PC-9 (cell line): ENCODE results near the gene NAT8L. TPM values are rescaled to one million over a fixed set of nuclear protein-coding genes. Genes with fewer than 3 reads are reported as not detected.
A peak's percentile ranks its signal among the peaks of the same experiment; 100 is the strongest.

Source experiments
- BruUV-seq: library from RNA; stranded (reverse); fragments of 400-500 nt; replicated peaks from 2 replicates; lab custom pipeline; 2021; lab: Mats Ljungman, UMichigan
- CTCF ChIA-PET: fragments of 300-600 bp; sonication (Branson Sonifier 250); formaldehyde crosslinking; loops from one replicate; lab custom pipeline; 2022; ENCODE audit warnings: antibody characterized with exemption; lab: Charles Lee
- POLR2A ChIA-PET: fragments of 300-600 bp; sonication (Branson Sonifier 250); formaldehyde crosslinking; loops from one replicate; lab custom pipeline; 2022; ENCODE audit warnings: antibody characterized with exemption; ENCODE audit not compliant: unreplicated experiment; lab: Charles Lee
- DNase-seq, 2 experiments: peaks; one replicate each; pipeline versions ENCODE4 v3.0.0 to v3.0.0-alpha.2; 2015 to 2022; ENCODE audit warnings: mixed read lengths in 1 of 2
- H2AFZ ChIP-seq: fragments of 200-600 bp; sonication (generic); 2 replicates; pipeline ENCODE4 v1.8.1; 2017; ENCODE audit warnings: antibody characterized with exemption
- H3F3A ChIP-seq: fragments of 200-600 bp; sonication (generic); 2 replicates; pipeline ENCODE4 v1.8.1; 2017; ENCODE audit warnings: antibody characterized with exemption, mild to moderate bottlenecking, low read depth; ENCODE audit not compliant: insufficient read depth
- H3K27ac ChIP-seq: fragments of 200-600 bp; sonication (generic); 2 replicates; pipeline ENCODE4 v1.6.1; 2016; ENCODE audit warnings: mixed run types
- H3K27me3 ChIP-seq: fragments of 200-600 bp; sonication (generic); 2 replicates; pipeline ENCODE4 v1.6.1; 2016; ENCODE audit warnings: low read depth, mixed run types; ENCODE audit not compliant: insufficient read depth
- H3K36me3 ChIP-seq: fragments of 200-600 bp; sonication (generic); 2 replicates; pipeline ENCODE4 v1.6.1; 2016; ENCODE audit warnings: low read depth, mixed run types
- H3K4me1 ChIP-seq: fragments of 200-600 bp; sonication (generic); replicated peaks from 2 replicates; pipeline ENCODE4 v1.6.1; 2016; ENCODE audit warnings: mixed run types; ENCODE audit not compliant: insufficient read depth
- H3K4me2 ChIP-seq: fragments of 200-600 bp; sonication (generic); 2 replicates; pipeline ENCODE4 v1.6.1; 2017; ENCODE audit warnings: mixed run types
- H3K4me3 ChIP-seq: fragments of 200-600 bp; sonication (generic); 2 replicates; pipeline ENCODE4 v1.6.1; 2016; ENCODE audit warnings: mixed run types
- H3K79me2 ChIP-seq: fragments of 200-600 bp; sonication (generic); 2 replicates; pipeline ENCODE4 v1.6.1; 2017; ENCODE audit warnings: low read depth, mixed run types
- H3K9me2 ChIP-seq: fragments of 200-600 bp; sonication (generic); 2 replicates; pipeline ENCODE4 v1.8.1; 2017; ENCODE audit warnings: mild to moderate bottlenecking; ENCODE audit not compliant: insufficient read depth
- H3K9me3 ChIP-seq: fragments of 200-600 bp; sonication (generic); 2 replicates; pipeline ENCODE4 v1.8.1; 2016; ENCODE audit warnings: low read depth; ENCODE audit not compliant: insufficient read depth
- H4K20me1 ChIP-seq: fragments of 200-600 bp; sonication (generic); 2 replicates; pipeline ENCODE4 v1.8.1; 2017; ENCODE audit not compliant: insufficient read depth
- CTCF ChIP-seq: fragments of 200-600 bp; sonication (generic); conservative IDR thresholded peaks from 2 replicates; pipeline ENCODE4 v1.6.1; 2017; ENCODE audit warnings: mixed run types, antibody characterized with exemption, mild to moderate bottlenecking, moderate library complexity
- EZH2 ChIP-seq: fragments of 200-600 bp; sonication (generic); IDR thresholded peaks from 2 replicates; pipeline ENCODE4 v1.8.0; 2017; ENCODE audit warnings: antibody characterized with exemption, low read depth
- intact Hi-C: fragments of 100-400 bp; cut with micrococcal nuclease; formaldehyde crosslinking; loops from one replicate; pipeline ENCODE4 v1.10.0; 2022; ENCODE audit not compliant: unreplicated experiment
- total RNA-seq: library from RNA; stranded (reverse); gene quantifications from 2 replicates; pipeline ENCODE4 v1.2.3, GENCODE V29; 2021

Gene NAT8L
- total RNA-seq, 1 experiment from 2014 or later, result 2.1 TPM

GRCh38 chr4:2042204-2042946 lies 16.8 kb upstream of the NAT8L start:
- no TSS peak for BruUV-seq
- DNase-seq, result no peak
- H3K4me3 ChIP-seq, result peak overlapping the region; percentile 90
- ChIA-PET CTCF (no interaction called here), POLR2A (no interaction called here)
- H3K27me3 ChIP-seq, result no peaks in the 10 kb centered on the region
- peak overlapping the region; percentile 92 for H3K4me2 ChIP-seq
- peaks cover 3% of the 10 kb centered on the region; the same call in 1 of the 2 replicates for H4K20me1 ChIP-seq
- intact Hi-C loops, result loop anchor here (10.0 kb wide), 1 partner anchor 52 kb away; no protein-coding TSS in a partner anchor
- no peak for TF ChIP-seq CTCF
- no peak for TF ChIP-seq EZH2
- no peaks in the 10 kb centered on the region for H3K9me3 ChIP-seq
- peak overlapping the region; percentile 90; the same call in 1 of the 2 replicates for H2AFZ ChIP-seq
- no peaks in the 10 kb centered on the region for H3K79me2 ChIP-seq
- H3K36me3 ChIP-seq, result no peaks in the 10 kb centered on the region
- no peaks in the 10 kb centered on the region for H3K9me2 ChIP-seq
- H3K4me1 ChIP-seq, result peaks cover 13% of the 10 kb centered on the region; the same call in 1 of the 2 replicates
- H3K27ac ChIP-seq, result no peak overlapping the region
- peaks cover 13% of the 10 kb centered on the region; the same call in 1 of the 2 replicates for H3F3A ChIP-seq

GRCh38 chr4:2042947-2043395 lies 16.2 kb upstream of the NAT8L start:
- no peak for TF ChIP-seq EZH2
- TF ChIP-seq CTCF, result no peak
- H2AFZ ChIP-seq, result no peak overlapping the region
- H3F3A ChIP-seq, result peaks cover 13% of the 10 kb centered on the region; the same call in 1 of the 2 replicates
- H3K4me1 ChIP-seq, result peaks cover 13% of the 10 kb centered on the region; the same call in 1 of the 2 replicates
- BruUV-seq, result no TSS peak
- H3K9me3 ChIP-seq, result no peaks in the 10 kb centered on the region
- peak overlapping the region; percentile 90; the same call in 1 of the 2 replicates for H3K4me3 ChIP-seq
- no peak for DNase-seq
- no peaks in the 10 kb centered on the region for H3K36me3 ChIP-seq
- peaks cover 3% of the 10 kb centered on the region; the same call in 1 of the 2 replicates for H4K20me1 ChIP-seq
- no peaks in the 10 kb centered on the region for H3K9me2 ChIP-seq
- H3K4me2 ChIP-seq, result peak overlapping the region; percentile 92
- no peaks in the 10 kb centered on the region for H3K79me2 ChIP-seq
- intact Hi-C loops, result loop anchor here (10.0 kb wide), 1 partner anchor 52 kb away; no protein-coding TSS in a partner anchor
- H3K27ac ChIP-seq, result no peak overlapping the region
- no peaks in the 10 kb centered on the region for H3K27me3 ChIP-seq
- ChIA-PET POLR2A (no interaction called here), CTCF (no interaction called here)

GRCh38 chr4:2043396-2044118 lies 15.6 kb upstream of the NAT8L start:
- no peak overlapping the region for H3K27ac ChIP-seq
- TSS peak; percentile 24 for BruUV-seq
- H3K9me2 ChIP-seq, result no peaks in the 10 kb centered on the region
- ChIA-PET CTCF (no interaction called here), POLR2A (no interaction called here)
- peaks cover 15% of the 10 kb centered on the region; the same call in 1 of the 2 replicates for H3F3A ChIP-seq
- H3K4me2 ChIP-seq, result peak overlapping the region; percentile 92; the same call in 1 of the 2 replicates
- no peak for TF ChIP-seq EZH2
- TF ChIP-seq CTCF, result no peak
- intact Hi-C loops, result loop anchor here (10.0 kb wide), 1 partner anchor 51 kb away; no protein-coding TSS in a partner anchor
- peaks cover 3% of the 10 kb centered on the region; the same call in 1 of the 2 replicates for H4K20me1 ChIP-seq
- no peaks in the 10 kb centered on the region for H3K9me3 ChIP-seq
- no peak overlapping the region for H2AFZ ChIP-seq
- H3K27me3 ChIP-seq, result no peaks in the 10 kb centered on the region
- no peak for DNase-seq
- no peak overlapping the region for H3K4me3 ChIP-seq
- no peaks in the 10 kb centered on the region for H3K79me2 ChIP-seq
- H3K36me3 ChIP-seq, result no peaks in the 10 kb centered on the region
- H3K4me1 ChIP-seq, result peaks cover 19% of the 10 kb centered on the region
